HG02588 (cell line): ENCODE data around the gene TTLL3.
A peak's percentile ranks its signal among the peaks of the same experiment; 100 is the strongest.
"Not testable (repeated sequence)": the region's sequence is repeated elsewhere in the genome, so short reads cannot be mapped to it uniquely, and the experiment has no call there.

Experiments used
- ATAC-seq: cut with Tn5 transposase; IDR thresholded peaks from one replicate; pipeline ENCODE4 v1.9.1; 2021; ENCODE audit warnings: mild to moderate bottlenecking, moderate library complexity; ENCODE audit not compliant: unreplicated experiment

TTLL3 gene

DNA sequence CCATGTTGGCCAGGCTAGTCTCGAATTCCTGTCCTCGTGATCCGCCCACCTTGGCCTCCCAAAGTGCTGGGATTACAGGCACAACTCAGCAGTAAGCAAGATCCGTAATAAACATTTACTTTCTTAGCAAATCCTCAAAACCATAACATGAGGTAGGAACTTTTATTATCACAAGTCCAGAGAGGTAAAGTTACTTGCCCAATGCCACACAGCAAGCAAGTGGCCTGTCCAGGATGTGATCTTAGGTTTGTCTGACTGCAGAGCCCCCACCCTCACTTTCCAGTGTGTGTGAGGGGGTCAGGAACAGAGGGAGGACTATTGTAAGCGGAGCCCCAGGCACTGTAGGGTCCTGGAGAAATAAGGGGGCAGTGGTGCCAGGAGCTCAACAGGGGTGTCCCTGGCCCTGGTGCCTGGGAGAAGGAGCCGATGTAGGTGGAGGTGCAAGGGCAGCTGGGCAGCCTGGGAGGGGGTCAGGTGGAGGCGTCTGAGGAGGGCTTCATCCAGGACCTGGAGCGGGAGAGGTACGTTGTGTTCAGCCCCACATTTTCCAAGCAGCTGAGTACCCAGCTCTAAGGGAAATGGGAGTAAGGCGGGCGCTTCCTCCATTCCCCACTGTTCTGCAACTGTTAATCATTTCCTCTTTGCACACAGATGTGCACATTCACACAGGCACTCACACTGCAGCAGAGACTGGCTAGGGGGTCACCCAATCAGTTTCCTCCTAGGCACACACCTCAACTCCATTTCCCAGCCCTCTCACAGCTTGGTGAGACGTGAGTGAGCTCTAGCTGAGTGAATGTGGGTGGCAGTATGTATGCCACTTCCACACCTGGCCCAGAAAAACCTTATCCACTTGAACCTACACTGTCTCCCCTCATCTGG is 27.9 kb downstream of the TTLL3 start:
- ATAC-seq, result no peak

DNA sequence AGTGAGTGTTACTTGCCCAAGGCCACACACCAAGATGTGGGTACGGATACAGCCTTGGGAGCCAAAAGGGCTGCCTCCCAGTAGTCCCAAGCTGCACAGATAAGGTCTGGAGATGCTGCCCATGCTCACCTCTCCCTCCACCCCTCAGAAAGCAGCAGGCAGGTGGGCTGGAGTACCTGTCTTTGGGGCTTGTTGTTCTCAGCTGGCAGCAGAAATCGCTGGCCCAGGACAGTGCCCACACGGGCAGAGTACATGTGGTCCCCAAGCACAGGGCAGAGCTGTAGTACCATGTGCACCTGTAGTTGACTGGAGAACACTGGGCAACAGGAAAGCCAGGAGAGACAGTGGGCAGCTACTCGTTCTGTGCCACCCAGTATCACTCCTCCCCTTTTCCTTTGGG is 28.8 kb downstream of the TTLL3 start:
- no peak for ATAC-seq

DNA sequence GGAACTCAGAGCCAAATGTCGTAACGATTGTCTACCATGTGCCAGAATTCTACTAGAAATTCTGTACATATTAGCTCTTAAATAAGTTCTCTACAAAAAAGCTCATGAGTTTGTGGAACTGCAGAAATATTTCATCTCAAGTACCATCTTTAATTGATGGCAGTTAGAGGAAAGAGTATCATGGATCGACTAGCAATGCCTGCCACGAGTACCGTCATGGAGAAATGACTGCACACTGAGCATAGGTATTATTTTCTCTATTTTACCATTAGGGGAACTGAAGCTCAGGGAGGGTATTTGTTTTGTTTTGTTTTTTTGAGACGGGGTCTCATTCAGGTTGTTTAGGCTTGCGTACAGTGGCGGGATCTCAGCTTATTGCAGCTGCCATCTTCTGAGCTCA is 31.0 kb downstream of the TTLL3 start:
- no peak for ATAC-seq

DNA sequence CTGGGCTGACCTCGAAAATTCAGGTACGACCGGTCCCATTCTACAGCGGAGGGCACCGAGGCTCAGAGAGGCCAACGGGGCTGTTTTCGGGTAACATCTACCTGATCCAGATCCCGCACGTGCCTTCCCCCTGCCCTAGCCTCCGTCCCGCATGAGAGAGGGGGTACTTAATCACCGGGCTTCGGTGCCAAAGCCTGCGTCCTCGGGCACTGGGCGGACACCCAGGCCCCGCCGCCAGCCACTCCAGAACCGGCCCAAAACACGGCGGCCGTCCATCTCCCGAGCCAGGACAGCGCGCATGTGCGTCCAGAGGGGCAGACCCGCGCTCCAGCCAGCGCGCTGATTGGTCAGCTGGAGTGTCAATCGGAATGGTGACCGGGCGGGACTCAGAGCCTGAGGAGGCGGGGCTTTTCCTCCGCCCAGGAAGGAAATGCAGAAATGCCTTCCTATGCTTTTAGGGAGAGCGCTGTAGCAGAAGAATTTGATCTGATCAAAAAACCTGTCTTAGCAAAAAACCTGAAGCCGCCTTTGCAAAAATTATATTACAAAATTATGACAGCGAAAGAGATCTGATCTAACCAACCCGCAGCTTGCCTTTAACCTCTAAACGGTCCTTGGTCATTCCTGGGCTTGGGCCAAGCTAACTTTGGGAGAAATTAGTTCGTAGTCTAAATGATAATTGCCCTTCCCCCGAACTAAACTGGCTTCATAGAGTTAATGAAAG is 33.8 kb downstream of the TTLL3 start, which contains the start of gene RPUSD3:
Gene RPUSD3 (minus strand): TSS at position 294 of the 724 bp plus-strand sequence. CDS start 18 bp downstream, at position 276.
- ATAC-seq, result peak; percentile 96

DNA sequence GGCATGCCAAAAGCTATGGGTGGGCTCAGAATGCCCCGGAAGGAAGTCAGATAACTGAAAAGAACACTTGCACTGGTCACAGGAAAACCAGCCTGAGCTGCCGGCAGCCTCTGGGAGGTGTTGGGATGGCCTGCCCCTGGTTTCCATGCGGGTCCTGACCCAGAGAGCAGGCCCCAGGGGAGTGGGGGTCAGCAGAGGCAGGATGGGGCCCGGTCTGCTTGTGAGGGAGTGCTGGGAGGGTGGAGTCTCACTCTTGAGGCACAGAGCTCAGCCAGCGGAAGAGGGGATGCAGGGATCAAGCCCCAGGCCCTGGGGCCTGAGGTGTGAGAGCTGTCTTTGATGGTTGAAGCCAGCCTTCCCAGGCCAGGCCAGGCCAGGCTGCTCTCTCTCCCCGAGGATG is 36.2 kb downstream of the TTLL3 start:
- no peak for ATAC-seq

DNA sequence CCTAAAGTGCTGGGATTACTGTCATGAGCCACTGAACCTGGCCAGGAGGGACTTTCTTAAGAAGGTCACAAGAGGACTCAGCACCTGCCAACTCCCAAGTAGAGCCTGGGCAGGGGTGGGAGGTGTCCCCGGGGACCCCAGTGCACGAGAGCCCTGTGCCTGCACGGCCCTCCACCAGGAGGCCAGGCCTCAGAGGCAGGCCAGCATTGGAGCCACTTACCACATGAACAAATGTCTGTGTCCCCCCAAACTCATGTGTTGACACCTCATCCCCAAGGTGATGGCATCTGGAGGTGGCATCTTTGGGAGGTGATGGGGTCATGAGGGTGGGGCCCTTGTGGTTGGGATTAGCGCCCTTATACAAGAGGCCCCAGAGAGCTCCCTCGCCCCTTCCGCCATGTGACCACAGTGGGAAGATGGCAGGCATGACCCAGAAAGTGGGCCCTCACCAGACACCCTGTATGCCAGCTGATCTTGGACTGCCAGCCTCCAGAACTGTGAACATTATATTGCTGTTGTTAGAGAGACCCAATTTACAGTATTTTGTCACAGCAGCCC is 36.9 kb downstream of the TTLL3 start:
- ATAC-seq, result no peak

DNA sequence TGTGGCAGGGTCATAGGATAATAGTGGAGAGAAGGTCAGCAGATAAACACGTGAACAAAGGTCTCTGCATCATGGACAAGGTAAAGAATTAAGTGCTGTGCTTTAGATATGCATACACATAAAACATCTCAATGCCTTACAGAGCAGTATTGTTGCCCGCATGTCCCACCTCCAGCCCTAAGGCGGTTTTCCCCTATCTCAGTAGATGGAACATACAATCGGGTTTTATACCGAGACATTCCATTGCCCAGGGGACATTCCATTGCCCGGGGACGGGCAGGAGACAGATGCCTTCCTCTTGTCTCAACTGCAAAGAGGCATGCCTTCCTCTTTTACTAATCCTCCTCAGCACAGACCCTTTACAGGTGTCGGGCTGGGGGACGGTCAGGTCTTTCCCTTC is 37.8 kb downstream of the TTLL3 start:
- ATAC-seq, result not testable (repeated sequence)

DNA sequence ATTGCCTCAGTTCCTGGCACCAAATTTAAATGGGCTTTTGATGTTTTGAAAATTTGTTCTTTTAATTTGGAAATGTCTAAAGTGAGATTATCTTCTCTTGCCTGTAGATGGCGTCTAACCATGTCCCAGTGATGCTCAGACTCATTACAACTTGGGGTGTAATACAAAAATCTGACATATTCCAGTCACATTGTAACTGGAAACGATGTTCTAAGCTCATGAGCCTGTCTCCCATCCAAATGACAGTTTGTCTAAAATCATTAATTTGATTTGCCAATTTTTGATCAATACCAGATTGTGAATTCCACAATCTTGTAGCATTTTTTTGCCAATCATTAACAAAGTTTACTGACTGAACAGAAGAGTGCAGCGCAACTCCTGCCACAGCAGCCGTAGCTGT is 38.8 kb downstream of the TTLL3 start:
- not testable (repeated sequence) for ATAC-seq

DNA sequence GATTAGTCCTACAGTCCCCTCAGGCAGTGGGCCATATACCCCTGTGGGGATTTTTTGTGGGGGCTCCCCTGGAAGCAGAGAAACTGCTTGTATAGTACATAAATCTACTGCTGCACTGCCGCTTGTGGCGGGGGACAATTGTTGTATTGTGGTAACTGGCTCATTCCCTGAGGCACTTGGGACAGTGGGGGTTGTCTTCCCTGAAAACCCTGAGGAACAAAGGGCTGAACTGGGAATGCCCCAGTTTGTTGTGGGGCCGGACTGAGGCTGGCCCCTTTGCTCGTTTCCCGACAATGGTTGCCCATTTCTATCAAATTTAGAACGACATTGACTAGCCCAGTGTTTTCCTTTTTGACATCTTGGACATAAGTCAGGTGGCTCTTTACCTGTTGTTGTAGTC is 41.3 kb downstream of the TTLL3 start:
- ATAC-seq, result not testable (repeated sequence)

DNA sequence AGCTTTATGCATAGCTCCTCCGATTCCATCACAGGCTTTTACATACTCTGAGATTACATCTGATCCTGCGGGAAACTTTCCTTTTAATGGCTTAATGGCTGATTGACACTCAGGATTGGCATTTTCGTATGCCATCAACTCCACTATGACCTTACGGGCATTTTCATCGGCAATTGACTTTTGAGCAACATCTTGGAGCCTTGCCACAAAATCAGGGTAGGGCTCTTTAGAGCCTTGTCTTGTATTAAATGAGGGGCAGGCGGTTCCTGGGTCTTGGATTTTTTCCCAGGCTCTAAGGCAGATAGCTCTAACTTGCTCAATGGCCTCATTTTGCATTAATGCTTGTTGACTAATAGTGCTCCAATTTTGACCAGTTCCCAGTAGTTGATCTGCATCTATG is 41.9 kb downstream of the TTLL3 start:
- not testable (repeated sequence) for ATAC-seq

DNA sequence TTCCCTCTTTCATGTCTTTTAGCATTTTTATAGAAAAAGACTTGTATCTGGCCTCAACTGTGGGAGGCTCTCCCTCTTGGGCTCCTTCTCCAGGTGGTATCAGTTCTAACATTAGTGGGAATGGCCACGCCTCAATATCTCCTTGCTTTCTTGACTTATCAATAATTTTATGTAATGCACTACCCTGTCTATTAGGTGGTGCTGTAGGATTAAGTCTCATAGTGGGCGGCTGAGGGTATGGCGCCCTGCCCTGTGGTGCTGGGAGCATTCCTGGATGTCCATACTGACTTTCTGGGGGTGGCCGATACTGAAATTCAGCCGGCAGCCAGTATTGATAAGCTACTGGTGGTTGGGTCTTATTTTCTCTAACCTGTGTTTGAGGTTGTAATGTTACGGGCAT is 42.5 kb downstream of the TTLL3 start:
- no peak for ATAC-seq

DNA sequence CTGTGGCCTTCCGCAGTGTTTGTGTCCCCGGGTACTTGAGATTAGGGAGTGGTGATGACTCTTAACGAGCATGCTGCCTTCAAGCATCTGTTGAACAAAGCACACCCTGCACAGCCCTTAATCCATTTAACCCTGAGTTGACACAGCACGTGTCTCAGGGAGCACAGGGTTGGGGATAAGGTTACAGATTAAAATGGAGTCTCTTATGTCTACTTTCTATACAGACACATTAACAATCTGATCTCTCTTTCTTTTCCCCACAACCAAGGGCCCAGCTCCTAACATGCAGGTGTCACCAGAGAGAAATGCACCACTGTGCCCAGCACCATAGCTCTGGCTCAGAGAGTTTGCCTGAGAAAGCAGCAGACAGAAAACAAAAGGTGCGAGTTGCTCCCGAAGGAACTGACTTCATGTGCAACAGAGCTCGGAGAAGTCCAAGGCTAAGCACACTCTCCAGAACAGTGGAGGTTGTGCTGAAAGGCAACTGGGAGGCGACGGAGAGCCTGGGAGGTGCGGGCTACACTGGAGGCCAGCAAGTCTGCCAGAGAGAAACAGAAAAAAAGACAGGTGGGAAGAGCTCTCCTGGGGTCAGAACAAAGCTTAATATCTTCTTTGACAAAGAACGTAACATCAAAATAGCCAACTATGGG is 44.4 kb downstream of the TTLL3 start:
- ATAC-seq, result not testable (repeated sequence)

DNA sequence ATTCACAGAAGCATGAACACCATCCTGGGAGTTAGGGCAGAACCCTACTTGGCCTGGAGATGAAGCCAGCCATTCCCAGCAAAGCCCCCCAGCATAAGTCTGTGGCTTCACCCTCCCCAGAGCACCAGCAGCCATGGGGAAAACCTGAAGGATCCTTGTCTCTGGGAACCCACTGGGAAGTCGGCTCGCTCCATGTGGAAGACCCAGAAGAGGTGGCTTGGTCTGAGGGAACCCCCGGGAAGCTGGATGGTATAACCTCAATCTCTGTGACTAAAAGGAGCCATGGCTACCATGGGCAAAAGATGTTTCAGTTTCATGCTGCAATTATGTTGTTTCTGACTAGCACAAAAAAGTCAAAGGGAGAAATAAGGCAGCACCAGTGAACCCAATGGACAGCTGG is 45.5 kb downstream of the TTLL3 start:
- no peak for ATAC-seq

DNA sequence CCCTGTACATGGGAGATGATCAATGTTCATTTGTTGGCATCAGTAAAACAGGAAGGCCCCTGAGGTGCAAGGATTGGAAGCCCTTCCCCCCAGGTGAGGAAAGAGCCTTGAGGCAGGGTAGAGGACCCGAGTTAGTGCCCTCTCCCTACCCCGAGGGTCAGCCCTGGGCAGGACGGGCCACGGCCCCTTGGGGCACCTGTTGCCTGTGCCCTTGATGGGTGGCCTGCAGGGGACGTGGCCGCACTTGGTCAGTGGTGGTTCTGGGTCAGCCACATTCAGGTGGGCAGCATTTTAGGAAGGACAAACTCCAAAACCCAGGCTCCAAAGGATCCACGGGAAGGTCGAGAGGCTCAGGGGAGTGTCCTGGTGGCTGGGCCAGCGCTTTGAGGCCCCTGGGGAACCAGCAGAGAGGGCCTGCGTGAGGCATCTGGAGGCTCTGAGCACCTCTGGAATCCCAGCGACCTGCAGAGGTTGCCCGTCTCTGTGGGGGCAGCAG is 49.5 kb downstream of the TTLL3 start:
- ATAC-seq, result no peak

DNA sequence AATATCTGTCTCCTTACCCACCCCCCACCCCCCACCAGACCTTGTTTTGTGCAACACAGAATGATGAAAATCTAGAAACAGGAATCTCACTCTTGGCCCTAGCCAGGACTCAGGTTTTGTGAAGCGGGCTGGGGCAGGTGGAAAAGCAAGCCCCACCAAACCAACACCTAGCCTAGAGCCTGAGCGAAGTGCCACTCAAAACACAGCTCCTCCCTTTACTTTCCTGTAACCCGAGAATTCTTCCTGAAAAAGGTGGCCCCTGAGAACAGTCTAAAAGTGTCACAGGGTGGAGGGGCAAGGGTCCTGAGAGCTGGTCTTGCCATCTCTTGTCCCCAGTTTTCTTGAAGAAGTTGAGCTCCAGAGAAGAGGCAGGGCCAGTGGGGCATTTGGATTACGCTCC is 51.1 kb downstream of the TTLL3 start:
- ATAC-seq, result no peak

DNA sequence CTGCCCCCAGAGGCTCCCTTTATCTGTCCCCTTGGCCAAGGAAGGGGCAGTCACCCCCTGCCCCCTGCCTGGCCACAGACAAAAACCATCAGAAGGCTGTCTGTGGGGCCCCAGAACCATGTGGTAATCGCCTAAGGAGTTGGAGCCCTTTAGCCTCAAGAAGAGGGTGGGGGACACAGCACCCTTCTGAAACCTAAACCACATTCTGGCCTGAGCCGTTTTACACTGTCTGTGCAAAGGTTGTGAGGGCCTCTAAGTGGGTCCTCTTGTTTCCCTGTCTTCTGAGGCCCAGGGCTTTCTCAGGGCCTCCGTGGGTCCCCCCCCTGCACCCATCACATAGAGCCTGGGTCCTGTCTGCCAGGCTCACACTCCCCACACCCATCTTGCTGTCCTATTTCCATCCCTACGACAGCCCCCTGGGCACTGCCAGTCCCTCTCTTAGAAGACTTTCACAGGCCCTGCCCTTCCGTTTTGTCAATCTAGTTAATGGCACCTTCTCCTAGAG is 51.6 kb downstream of the TTLL3 start:
- no peak for ATAC-seq

DNA sequence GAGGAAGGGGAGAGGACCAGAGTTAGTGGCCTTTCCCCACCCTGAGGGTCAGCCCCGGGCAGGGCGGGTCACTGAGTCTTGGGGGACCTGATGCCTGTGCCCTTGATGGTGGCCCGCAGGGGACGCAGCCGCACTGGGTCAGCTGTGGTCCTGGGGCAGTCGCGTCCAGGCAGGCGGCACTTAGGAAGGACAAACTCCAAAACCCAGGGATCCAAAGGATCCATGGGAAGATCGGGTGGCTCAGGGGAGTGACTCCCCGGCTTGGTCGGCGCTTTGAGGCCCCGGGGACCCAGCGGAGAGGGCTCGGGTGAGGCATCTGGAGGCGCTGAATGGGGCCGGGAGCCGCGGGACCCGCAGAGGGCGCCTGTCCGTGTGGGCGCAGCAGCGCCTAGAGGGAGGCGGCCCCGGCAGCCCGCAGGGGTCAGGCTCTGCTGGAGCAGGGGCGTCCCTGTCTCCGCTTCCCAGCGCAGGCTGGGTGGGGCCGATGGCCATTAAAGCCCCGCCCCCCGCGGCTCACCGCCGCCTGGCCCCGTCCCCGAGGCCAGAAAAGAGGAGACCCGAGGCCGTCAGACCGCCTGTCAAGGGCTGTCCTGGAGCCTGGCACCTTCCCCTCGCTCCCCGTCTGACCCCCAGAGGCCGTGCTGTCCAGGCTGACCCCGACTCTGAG is 52.5 kb downstream of the TTLL3 start:
- ATAC-seq, result no peak

DNA sequence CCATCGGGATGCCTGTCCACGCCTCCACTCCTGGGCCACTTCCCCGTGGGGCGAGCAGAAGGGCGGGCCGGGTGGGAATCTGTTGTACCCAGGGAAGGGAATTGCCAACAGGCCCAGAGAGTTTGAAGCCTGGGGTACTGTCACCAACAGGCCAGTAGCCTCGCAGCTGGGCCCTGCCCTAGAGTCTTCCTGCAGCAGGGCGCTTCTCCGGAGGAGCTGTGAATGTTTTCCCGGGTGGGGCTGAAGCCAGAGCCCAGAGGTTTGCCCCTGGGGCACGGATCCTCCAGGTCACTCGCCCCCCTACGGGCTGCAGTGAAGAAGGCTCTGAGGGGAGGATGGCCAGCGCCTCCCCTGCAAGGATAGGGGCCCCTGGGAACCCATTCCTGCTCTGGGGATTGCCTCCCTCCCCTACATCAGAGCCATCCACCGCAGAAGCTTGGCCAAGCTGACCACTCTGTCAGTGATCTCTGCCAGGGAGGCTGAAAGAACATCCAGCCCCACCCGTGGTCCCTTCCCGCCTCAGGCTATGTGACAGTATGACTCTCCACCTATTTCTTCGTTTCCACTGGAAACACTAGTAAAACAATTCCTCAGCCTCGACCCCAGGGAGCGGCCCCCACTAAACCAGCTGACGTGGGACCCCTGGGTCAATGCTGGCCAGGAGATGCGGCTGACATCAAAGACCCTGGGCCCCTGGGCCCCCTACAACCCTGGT is 53.2 kb downstream of the TTLL3 start:
- ATAC-seq, result no peak

DNA sequence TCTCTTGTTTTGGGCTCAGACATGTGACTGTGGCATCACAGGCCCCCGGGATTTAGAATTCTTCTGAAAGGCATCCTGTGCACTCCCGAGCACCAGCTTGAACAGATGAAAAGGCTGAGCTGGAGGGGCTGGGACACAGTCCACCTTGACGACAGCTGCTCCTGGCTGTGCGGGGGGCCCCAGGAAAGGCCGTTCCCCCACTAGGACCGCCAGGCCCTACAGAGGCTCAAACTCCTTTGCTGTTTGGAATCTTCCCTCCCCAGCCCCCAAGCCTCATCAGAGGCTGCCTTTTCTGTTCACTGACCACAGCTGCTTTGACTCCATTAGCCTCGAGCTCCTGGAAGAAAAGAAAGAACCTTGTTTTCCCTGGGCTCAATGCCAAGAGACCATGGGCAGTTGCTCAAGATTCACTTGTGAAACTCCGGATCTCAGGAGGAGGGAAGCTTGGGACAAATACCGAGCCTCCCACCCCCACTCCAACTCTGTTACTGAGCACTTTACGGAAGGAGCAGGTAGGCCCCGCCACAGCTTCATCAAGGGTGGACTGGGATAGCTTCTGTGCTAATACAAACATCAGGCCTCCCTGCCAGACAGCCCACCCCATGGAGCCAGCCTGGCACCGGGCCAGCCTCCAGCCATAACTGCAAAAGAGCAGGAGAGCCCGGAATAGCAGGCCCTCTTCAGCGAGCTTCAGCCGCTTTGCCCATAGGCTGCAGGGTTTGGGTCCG is 54.3 kb downstream of the TTLL3 start:
- ATAC-seq, result no peak
